ENCODE results near the gene ADISSP. TPM values are rescaled to one million over a fixed set of nuclear protein-coding genes. Genes with fewer than 3 reads are reported as not detected.
A peak's percentile ranks its signal among the peaks of the same experiment; 100 is the strongest.

Gene ADISSP
- total RNA-seq (2013) = 64.7 TPM
- polyA plus RNA-seq (10 to 100 TPM; 59.6 to 78.5 (median 68.5) TPM), polyA minus RNA-seq (28.8 and 50.6 TPM in 2 replicates), total RNA-seq (1.1 to 54.2 (median 21.5) reads per million in 11 experiments)

DNA sequence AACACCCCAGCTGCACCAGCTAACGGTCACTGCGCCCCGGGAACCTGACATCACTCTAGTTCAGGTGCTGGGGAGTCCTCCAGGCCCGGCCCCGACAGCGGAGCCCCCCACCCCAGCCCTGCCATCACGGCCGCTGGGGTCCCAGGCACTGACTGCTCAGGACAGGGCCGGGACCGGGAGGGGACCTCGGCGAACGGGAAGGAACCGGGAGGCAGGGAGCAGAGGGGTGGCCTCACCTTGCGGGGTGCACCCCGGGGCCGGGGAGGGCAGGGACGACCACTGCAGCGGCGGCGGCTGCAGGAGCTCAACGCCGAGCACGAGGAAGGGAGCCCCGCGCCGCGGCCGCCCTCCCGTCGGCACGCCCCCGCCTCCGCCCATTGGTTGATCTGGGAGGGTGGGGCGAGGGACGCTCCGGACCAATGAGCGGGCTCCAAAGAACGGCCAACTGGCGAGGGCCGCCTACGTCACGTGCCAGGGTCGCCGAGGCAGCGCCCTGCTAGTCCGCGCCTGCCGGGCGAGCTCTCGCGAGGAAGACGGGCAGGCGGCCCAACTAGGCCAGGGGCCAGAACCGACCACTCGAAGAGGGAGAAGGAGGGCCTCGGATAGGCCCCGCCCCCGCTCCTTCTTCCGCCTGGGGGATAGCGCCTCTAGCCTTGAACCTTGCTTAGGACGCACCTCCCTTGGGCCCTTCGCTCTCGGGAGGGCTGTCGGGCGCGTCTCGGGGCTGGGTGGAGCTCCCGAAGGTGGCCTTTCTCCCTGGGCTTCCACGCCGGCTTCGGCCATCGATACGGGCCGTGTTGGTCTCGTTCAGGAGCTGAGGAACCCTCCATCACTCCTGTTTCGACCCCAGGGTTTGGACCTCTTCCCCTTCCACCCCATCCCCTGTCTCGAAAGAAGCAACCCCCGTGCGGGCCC, at the start of gene ADISSP:
TSS of gene ADISSP (minus strand) at position 327 of the 915 bp plus-strand sequence. CDS start 7,653 bp downstream, outside the sequence.
- DNase-seq = peak; percentile 97 to 98 (median 97)
- Mint-ChIP-seq H3K27ac (peak within 1 kb of the TSS; percentile 85 to 94 (median 93)), H3K36me3 (peaks cover 0 to 3% of the 10 kb centered on the region in 2 donors), H3K27me3 (ENCODE audit: low read depth in 3 of 3) (peaks cover 0 to 2% (median 0%) of the 10 kb centered on the region in 3 donors), H3K4me3 (peak within 1 kb of the TSS; percentile 85 to 95), H3K9me3 (peaks cover 0 to 9% (median 5%) of the 10 kb centered on the region in 7 donors), H3K4me1 (peaks cover 59% of the 10 kb centered on the region)
- TF ChIP-seq, protein P1, sequence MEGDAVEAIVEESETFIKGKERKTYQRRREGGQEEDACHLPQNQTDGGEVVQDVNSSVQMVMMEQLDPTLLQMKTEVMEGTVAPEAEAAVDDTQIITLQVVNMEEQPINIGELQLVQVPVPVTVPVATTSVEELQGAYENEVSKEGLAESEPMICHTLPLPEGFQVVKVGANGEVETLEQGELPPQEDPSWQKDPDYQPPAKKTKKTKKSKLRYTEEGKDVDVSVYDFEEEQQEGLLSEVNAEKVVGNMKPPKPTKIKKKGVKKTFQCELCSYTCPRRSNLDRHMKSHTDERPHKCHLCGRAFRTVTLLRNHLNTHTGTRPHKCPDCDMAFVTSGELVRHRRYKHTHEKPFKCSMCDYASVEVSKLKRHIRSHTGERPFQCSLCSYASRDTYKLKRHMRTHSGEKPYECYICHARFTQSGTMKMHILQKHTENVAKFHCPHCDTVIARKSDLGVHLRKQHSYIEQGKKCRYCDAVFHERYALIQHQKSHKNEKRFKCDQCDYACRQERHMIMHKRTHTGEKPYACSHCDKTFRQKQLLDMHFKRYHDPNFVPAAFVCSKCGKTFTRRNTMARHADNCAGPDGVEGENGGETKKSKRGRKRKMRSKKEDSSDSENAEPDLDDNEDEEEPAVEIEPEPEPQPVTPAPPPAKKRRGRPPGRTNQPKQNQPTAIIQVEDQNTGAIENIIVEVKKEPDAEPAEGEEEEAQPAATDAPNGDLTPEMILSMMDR (IDR thresholded peaks at IDR 0.05) = no peak
- Histone ChIP-seq H3K4me2 (replicated peaks; ENCODE audit: extremely low read depth, low read length, poor library complexity, severe bottlenecking) (peak within 1 kb of the TSS; percentile 100), H3K27ac (ENCODE audit: low read depth in 1 of 2, low read length in 2 of 2) (peak within 1 kb of the TSS; percentile 83 to 91), H3K79me2 (ENCODE audit: insufficient read depth, low read length) (peaks cover 43% of the 10 kb centered on the region), H3K9ac (ENCODE audit: insufficient read depth, low read length, poor library complexity, severe bottlenecking) (peak within 1 kb of the TSS; percentile 69), H2AFZ (ENCODE audit: insufficient read depth, low read depth, low read length, poor library complexity, severe bottlenecking) (peak within 1 kb of the TSS; percentile 84), H3K4me3 (replicated peaks in 1 of 3; ENCODE audit: low read depth in 2 of 3, low read length in 3 of 3) (peak within 1 kb of the TSS; percentile 85 to 96 (median 86)), H4K20me1 (ENCODE audit: insufficient read depth, low read length) (peaks cover 7% of the 10 kb centered on the region), H3K27me3 (ENCODE audit: control insufficient read depth in 2 of 2, insufficient read depth in 2 of 2, low read length in 2 of 2) (no peaks in the 10 kb centered on the region), H3K9me3 (replicated peaks in 1 of 2; ENCODE audit: control insufficient read depth in 1 of 2, insufficient read depth in 1 of 2, low read length in 2 of 2) (peaks cover 0 to 3% of the 10 kb centered on the region in 2 donors), H3K4me1 (ENCODE audit: control insufficient read depth in 1 of 2, insufficient read depth in 2 of 2, low read length in 2 of 2) (peaks cover 56 to 65% of the 10 kb centered on the region in 2 donors), H3K36me3 (replicated peaks in 1 of 2; ENCODE audit: control insufficient read depth in 1 of 2, insufficient read depth in 2 of 2, low read length in 2 of 2) (no peaks in the 10 kb centered on the region)
- intact Hi-C loops (cut with micrococcal nuclease) = loop anchor here (10.0 kb wide), 2 partner anchors 47 to 57 kb away; partner anchors contain the start of gene AP5S1 (in 1 of the 2)
- under 1% methylated on average over 74 of the region's 80 CpGs for WGBS (ENCODE audit: insufficient coverage)

DNA sequence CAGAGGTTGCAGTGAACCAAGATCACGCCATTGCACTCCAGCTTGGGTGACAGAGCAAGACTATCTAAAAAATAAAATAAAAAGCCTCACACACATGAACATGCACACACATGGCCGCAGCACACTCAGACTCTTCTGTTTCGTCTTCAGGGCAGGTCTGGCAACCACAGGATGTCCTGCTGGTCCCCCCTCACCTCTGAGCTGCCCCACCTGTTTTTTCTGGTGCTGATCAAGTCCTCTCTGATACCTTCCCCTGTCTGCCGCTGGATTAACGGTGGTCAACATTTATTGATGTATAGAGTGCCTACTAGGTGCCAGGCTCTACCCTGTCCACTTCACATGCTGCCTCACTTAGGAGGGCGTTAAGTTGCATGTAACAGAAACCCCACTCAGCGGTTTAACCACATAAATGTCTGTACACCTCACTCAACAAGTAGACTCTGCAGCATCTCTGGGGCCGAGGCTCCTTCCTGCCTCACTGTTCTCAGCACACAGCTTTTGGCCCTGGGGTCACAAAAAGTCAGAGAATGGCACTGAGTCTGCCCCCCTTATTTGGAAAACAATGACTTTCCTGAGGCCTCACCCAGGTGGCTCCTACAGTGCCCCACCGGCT, 48.3 kb upstream of the ADISSP start:
- H3K79me2 ChIP-seq (ENCODE audit: insufficient read depth, low read length) = peaks cover 2% of the 10 kb centered on the region
- no peak overlapping the region for H3K9ac ChIP-seq (ENCODE audit: insufficient read depth, low read length, poor library complexity, severe bottlenecking)
- TF ChIP-seq, protein P1 (IDR thresholded peaks at IDR 0.05) = no peak
- no peak overlapping the region for H3K4me2 ChIP-seq (replicated peaks; ENCODE audit: extremely low read depth, low read length, poor library complexity, severe bottlenecking)
- no peak overlapping the region for H3K4me3 ChIP-seq (replicated peaks in 1 of 3; ENCODE audit: low read depth in 2 of 3, low read length in 3 of 3)
- 69% methylated on average over 7 of the region's 9 CpGs for WGBS (ENCODE audit: insufficient coverage)
- Mint-ChIP-seq H3K4me1 (peaks cover 42% of the 10 kb centered on the region), H3K27me3 (ENCODE audit: low read depth in 3 of 3) (peaks cover 0 to 3% (median 1%) of the 10 kb centered on the region in 3 donors), H3K27ac (peak overlapping the region in 2 of 7 donors; percentile 34 to 75), H3K9me3 (peaks cover 0 to 4% (median 0%) of the 10 kb centered on the region in 7 donors), H3K36me3 (peaks cover 3 to 4% of the 10 kb centered on the region in 2 donors), H3K4me3 (no peak overlapping the region)
- DNase-seq = peak in 1 of 3 donors; percentile 2
- H4K20me1 ChIP-seq (ENCODE audit: insufficient read depth, low read length) = no peaks in the 10 kb centered on the region
- no peaks in the 10 kb centered on the region for H3K9me3 ChIP-seq (replicated peaks in 1 of 2; ENCODE audit: control insufficient read depth in 1 of 2, insufficient read depth in 1 of 2, low read length in 2 of 2)
- H3K4me1 ChIP-seq (ENCODE audit: control insufficient read depth in 1 of 2, insufficient read depth in 2 of 2, low read length in 2 of 2) = peaks cover 40 to 50% of the 10 kb centered on the region in 2 donors
- H3K36me3 ChIP-seq (replicated peaks in 1 of 2; ENCODE audit: control insufficient read depth in 1 of 2, insufficient read depth in 2 of 2, low read length in 2 of 2) = no peaks in the 10 kb centered on the region
- H2AFZ ChIP-seq (ENCODE audit: insufficient read depth, low read depth, low read length, poor library complexity, severe bottlenecking) = no peak overlapping the region
- intact Hi-C loops (cut with micrococcal nuclease) = loop anchor here in 1 of 2 donors (10.0 kb wide), 1 partner anchor 51 kb away; the partner anchor contains the start of gene ADISSP
- H3K27me3 ChIP-seq (ENCODE audit: control insufficient read depth in 2 of 2, insufficient read depth in 2 of 2, low read length in 2 of 2) = no peaks in the 10 kb centered on the region
- H3K27ac ChIP-seq (ENCODE audit: low read depth in 1 of 2, low read length in 2 of 2) = no peak overlapping the region

Measured in CD14-positive monocyte (primary cell).